Skin epidermis (tissue), 12 donors: ENCODE data around the gene ANKRD12.
"Not testable (repeated sequence)": the region's sequence is repeated elsewhere in the genome, so short reads cannot be mapped to it uniquely, and the experiment has no call there.

Source experiments
- H3K27ac ChIP-seq, 21 experiments: fragments of 200-600 bp; sonication (generic) in 11 of 21; one replicate each; pipeline ENCODE4 v1.5.0; 2020; ENCODE audit warnings: mild to moderate bottlenecking in 3 of 21, inconsistent platforms in 2 of 21, moderate library complexity in 2 of 21
- H3K4me3 ChIP-seq, 7 experiments: fragments of 200-600 bp; sonication (generic) in 2 of 7; one replicate each; pipeline ENCODE4 v1.5.0; 2020; ENCODE audit warnings: inconsistent platforms in 2 of 7, mild to moderate bottlenecking in 2 of 7, moderate library complexity in 1 of 7

The ANKRD12 gene

GRCh38 chr18:9135912-9136314, 668 bp upstream of the ANKRD12 start:
- peak overlapping the region; percentile 69 to 87 (median 80) for H3K4me3 ChIP-seq
- peak overlapping the region; percentile 55 to 99 (median 97) for H3K27ac ChIP-seq

DNA sequence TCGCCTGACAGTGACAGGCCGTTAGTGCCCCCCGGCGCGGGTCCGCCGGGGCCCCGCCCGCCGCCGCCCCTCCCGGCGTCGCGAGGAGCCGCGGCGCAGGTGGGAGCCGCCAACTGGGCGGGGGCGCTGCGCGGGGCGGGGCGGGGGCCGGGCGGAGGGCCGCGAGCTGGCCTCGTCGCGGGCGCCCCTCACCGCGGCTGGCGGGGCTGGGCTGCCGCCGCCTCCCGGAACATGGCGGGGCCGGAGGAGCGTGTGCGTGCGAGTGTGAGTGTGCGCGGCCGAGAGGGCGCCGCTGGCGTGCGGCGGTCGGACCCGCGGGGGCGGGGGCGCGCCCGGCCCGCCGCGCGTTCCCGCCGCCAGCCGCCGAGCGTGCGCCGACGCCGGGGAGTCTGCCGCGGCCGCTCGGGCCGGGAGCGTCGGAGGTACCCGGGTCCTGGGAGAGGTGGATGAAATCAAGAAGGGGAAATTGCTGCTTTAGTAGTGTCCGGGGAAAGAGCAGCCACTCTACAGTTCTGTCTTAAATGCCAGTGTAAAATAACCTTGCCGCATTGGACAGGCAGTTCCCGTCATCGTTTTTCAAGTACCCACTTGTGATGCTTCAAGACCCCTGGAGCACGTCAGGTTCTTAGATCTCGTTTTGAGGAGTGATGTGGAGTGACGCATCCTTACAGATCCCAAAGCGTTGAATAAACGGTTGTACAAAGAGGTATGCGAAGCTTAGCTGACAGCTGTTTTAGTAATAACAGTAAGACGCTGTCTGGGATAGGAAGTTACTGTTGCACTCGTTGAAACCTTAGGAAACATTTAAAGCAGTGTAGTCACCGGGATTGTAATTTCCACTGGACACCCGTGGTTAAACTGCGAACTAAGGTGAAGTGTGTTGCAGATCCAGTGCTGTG, 836 bp downstream of the ANKRD12 start:
- peak overlapping the region; percentile 88 to 99 (median 97) for H3K27ac ChIP-seq
- peak overlapping the region; percentile 69 to 87 (median 80) for H3K4me3 ChIP-seq

- Histone ChIP-seq H3K27ac (peak overlapping the region in 14 of 21 experiments; percentile 1 to 89 (median 38)), H3K4me3 (peak overlapping the region in 4 of 7 experiments; percentile 60 to 87 (median 76))
Observed at GRCh38 chr18:9139400-9140039, 2.9 kb downstream of the ANKRD12 start.

GRCh38 chr18:9140381-9140780, 3.8 kb downstream of the ANKRD12 start:
- H3K4me3 ChIP-seq = peak overlapping the region in 2 of 7 experiments; percentile 84 to 87
- peak overlapping the region in 7 of 21 experiments; percentile 1 to 89 (median 37) for H3K27ac ChIP-seq

DNA sequence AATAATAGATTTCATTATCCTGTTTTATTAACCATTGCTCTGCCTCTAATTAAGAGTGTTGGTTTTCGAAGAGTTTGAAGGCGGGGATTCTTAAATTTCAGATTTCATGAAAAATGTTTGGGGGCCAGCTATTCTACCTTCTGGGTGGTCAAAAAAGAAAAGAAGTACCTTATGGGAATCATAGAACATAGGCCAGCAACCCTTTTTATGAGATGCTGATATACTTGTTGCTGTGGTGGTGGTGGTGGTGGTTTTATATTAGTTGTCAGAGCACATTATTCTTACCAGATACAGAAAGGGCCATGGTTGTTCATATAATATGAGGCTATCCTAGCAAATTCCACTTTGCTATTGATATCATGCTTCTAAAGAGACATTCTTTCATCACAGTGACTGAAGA, 4.4 kb downstream of the ANKRD12 start:
- Histone ChIP-seq H3K27ac (peak overlapping the region in 2 of 21 experiments; percentile 18 to 89), H3K4me3 (peak overlapping the region in 1 of 7 experiments; percentile 87)

DNA sequence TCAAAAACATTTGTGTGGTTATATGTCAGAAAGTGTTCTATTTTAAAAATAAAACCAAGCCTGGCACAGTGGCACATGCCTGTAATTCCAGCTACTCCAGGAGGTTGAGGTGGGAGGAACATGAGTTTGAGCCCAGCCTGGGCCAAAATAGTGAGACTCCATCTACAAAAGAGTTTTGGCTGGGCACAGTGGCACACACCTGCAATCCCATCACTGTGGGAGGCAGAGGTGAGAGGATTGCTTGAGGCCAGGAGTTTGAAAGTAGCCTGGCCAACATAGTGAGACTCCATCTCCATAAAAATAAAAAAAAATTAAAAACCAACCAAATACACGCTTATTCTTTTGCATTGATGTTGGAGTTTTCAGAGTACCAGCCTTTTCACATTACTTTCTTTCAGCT, 9.6 kb downstream of the ANKRD12 start:
- H3K27ac ChIP-seq = no peak overlapping the region

DNA sequence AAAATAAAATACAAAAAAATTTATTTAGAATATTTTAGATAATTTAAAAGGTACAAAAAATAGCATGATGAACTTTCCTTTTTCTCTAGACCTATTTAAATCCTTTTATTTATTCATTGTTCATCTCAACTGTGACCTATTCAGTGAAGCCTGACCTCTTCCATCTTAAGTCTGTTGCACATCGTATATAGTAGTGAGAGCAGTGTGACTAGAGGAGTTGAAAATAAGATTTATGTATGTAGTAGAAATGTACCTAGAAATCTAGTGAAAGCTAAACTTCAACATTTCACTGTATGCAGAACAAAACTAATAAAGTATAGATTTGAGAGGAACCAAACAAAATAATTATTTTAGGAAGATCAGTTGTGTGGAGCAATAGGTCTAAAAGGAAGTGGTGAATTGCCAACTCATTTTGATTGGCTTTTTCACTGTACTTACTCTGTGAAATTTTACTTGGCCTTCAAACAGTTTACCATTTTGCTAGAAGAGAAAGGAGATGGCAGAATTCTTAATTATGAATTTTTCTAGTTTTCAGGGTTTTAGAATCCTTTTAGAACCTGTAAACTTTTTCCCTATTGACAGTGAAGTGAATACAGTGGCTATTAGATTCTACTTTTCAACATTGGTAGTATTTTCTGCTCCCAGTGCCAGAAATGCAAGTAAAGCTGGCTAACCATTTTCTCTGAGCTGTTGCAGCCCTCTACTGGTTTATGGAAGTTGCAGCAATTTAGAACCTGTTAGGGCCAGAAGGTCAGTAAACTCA, 11.0 kb downstream of the ANKRD12 start:
- H3K27ac ChIP-seq = peak overlapping the region in 8 of 21 experiments; percentile 2 to 45 (median 14)

More for the DNA sequence above, 9.6 kb downstream of the ANKRD12 start:
- no peak overlapping the region for H3K4me3 ChIP-seq

GRCh38 chr18:9148203-9148552, 11.6 kb downstream of the ANKRD12 start:
- peak overlapping the region in 5 of 21 experiments; percentile 2 to 32 (median 15) for H3K27ac ChIP-seq
- no peak overlapping the region for H3K4me3 ChIP-seq

More for the DNA sequence above, 11.0 kb downstream of the ANKRD12 start:
- H3K4me3 ChIP-seq = no peak overlapping the region

DNA sequence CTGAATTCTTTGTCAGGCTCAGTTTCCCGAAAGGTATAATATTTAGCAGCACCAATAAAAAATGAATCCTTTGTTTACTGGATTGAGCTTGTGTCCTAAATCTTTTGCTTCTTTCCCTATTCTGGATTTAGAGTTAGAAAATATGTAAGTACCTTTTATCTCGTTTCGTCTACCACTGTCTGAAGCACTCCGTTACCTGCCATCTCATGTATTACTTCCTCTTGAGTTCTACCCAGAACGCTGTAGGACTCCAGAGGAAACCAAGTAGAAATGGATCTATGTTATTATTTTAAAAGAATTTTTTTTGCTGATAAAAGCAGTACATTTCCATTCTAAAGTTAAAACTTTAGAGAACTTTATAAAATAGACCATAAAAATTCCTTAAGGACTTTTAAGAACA, 13.5 kb downstream of the ANKRD12 start:
- no peak overlapping the region for H3K27ac ChIP-seq

GRCh38 chr18:9153256-9153655, 16.7 kb downstream of the ANKRD12 start:
- Histone ChIP-seq H3K27ac (no peak overlapping the region), H3K4me3 (no peak overlapping the region)

More for the DNA sequence above, 13.5 kb downstream of the ANKRD12 start:
- H3K4me3 ChIP-seq = no peak overlapping the region

- no peak overlapping the region for H3K27ac ChIP-seq
- H3K4me3 ChIP-seq = no peak overlapping the region
Observed at GRCh38 chr18:9156604-9157249, 20.1 kb downstream of the ANKRD12 start.

DNA sequence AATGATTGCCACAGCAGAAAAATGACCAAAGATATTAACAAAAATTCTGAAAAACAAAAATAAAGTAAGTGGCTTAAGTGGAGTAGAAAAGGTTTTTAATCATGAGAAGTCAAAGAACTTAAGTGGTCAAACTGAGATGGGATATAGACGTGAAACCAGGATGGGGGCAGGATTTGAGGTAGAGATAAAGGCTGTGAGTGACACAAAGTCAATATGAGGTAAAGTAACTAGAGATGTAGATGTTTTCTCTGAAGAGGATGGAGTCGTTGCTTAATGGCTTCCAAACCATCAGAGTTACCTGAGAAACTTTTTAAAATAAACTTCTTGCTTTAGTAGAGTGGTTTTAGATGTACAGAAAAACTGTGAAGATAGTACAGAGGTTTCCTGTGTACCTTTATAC, 21.2 kb downstream of the ANKRD12 start:
- Histone ChIP-seq H3K27ac (no peak overlapping the region), H3K4me3 (no peak overlapping the region)

GRCh38 chr18:9160014-9160413, 23.4 kb downstream of the ANKRD12 start:
- no peak overlapping the region for H3K4me3 ChIP-seq
- H3K27ac ChIP-seq = no peak overlapping the region

GRCh38 chr18:9162663-9163062, 26.1 kb downstream of the ANKRD12 start:
- not testable (repeated sequence) for H3K4me3 ChIP-seq, H3K27ac ChIP-seq

DNA sequence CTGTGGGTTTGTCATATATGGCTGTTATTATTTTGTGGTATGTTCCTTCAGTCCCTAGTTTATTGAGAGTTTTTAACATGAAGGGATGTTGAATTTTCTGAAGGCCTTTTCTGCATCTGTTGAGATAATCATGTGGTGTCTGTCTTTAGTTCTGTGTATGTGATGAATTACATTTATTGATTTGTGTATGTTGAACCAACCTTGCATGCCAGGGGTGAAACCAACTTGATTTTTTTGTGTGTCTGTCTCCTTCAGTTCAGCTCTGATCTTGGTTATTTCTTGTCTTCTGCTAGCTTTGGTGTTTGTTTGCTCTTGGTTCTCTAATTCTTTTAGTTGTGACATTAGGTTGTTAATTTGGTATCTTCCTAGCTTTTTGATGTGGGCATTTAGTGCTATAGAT, 27.6 kb downstream of the ANKRD12 start:
- not testable (repeated sequence) for H3K27ac ChIP-seq, H3K4me3 ChIP-seq

DNA sequence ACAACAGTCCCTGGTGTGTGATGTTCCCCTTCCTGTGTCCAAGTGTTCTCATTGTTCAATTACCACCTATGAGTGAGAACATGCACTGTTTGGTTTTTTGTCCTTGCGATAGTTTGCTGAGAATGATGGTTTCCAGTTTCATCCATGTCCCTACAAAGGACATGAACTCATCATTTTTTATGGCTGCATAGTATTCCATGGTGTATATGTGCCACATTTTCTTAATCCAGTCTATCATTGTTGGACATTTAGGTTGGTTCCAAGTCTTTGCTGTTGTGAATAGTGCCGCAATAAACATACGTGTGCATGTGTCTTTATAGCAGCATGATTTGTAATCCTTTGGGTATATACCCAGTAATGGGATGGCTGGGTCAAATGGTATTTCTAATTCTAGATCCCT, 29.3 kb downstream of the ANKRD12 start:
- H3K4me3 ChIP-seq, H3K27ac ChIP-seq: not testable (repeated sequence)

GRCh38 chr18:9169515-9169914, 32.9 kb downstream of the ANKRD12 start:
- H3K27ac ChIP-seq, H3K4me3 ChIP-seq: not testable (repeated sequence)

DNA sequence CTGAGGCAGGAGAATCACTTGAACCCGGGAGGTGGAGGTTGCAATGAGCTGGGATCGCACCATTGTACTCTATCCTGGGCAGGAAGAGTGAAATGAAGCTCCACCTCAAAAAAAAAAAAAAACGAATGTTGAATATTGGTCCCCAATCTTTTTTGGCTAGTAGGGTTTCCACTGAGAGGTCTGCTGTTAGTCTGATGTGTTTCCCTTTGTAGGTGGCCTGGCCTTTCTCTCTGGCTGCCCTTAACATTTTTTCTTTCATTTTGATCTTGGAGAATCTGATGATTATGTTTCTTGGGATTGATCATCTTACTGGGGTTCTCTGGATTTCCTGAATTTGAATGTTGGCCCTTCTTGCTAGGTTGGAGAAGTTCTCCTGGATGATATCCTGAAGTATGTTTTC, 35.3 kb downstream of the ANKRD12 start:
- H3K27ac ChIP-seq, H3K4me3 ChIP-seq: not testable (repeated sequence)

GRCh38 chr18:9172506-9173127, 36.0 kb downstream of the ANKRD12 start:
- Histone ChIP-seq H3K4me3 (no peak overlapping the region), H3K27ac (no peak overlapping the region)
